NCI-H69 (cell line): Measurements from ENCODE around the gene LRP1-AS.
A peak's percentile ranks its signal among the peaks of the same experiment; 100 is the strongest.

ENCODE experiments used
- DNase-seq: peaks from one replicate; lab custom pipeline; 2025; lab: John Stamatoyannopoulos, UW

Gene LRP1-AS

GRCh38 chr12:57099047-57099714 is 48.2 kb downstream of the LRP1-AS start:
- no peak for DNase-seq

GRCh38 chr12:57098546-57098945 is 48.9 kb downstream of the LRP1-AS start:
- no peak for DNase-seq

- DNase-seq = no peak
Measured at GRCh38 chr12:57097554-57097835, 49.9 kb downstream of the LRP1-AS start.

GRCh38 chr12:57096748-57097553 is 50.5 kb downstream of the LRP1-AS start:
- DNase-seq = no peak

- peak; percentile 74 for DNase-seq
Measured at GRCh38 chr12:57096099-57096572, 51.3 kb downstream of the LRP1-AS start.

- DNase-seq = no peak
Measured at GRCh38 chr12:57095440-57095839, 52.0 kb downstream of the LRP1-AS start.
